Gastroesophageal sphincter (tissue), 3 donors: ENCODE data around the gene GABPB1.

ENCODE experiments used
- EP300 ChIP-seq: sonication (generic); formaldehyde crosslinking; IDR thresholded peaks from one replicate; pipeline ENCODE4 v1.6.1; 2017; ENCODE audit warnings: antibody characterized with exemption, mild to moderate bottlenecking
- POLR2A ChIP-seq, 2 donors: fragments of 450-650 bp; IDR thresholded peaks; one replicate each; pipeline ENCODE4 v1.6.1; 2017; ENCODE audit warnings: antibody characterized with exemption in 2 of 2, mild to moderate bottlenecking in 2 of 2, moderate library complexity in 1 of 2
- TF ChIP-seq, protein P1 (sequence below), 4 experiments: fragments of 200-600 bp in 2 of 4; fragments of 450-650 bp in 2 of 4; sonication (generic) in 1 of 4; IDR thresholded peaks; one replicate each; pipeline ENCODE4 v1.5.1; 2017 to 2019; ENCODE audit warnings: antibody characterized with exemption in 4 of 4, mild to moderate bottlenecking in 2 of 4, moderate library complexity in 2 of 4

DNA sequence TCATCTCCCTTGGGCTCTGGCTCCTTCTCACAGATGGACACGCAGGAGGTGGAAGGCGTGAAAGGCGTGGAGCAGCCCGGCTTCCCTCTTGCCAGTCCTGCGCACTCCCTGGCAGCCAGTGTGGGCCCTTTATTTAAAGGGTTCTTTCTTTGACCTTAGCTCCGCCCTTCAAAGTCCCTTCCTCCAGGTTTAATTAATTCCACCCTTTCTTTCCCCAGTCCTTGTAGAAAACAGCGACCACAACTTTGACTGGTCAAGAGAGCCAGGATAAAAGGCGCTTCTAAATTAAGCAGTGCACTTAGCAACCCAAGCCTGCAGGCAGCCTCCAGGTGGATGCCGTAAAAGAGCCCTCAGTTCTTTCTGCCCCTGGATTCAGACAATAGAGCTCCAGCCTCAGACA is 89.4 kb downstream of the GABPB1 start, which contains the start of gene HDC:
- TF ChIP-seq, protein P1, sequence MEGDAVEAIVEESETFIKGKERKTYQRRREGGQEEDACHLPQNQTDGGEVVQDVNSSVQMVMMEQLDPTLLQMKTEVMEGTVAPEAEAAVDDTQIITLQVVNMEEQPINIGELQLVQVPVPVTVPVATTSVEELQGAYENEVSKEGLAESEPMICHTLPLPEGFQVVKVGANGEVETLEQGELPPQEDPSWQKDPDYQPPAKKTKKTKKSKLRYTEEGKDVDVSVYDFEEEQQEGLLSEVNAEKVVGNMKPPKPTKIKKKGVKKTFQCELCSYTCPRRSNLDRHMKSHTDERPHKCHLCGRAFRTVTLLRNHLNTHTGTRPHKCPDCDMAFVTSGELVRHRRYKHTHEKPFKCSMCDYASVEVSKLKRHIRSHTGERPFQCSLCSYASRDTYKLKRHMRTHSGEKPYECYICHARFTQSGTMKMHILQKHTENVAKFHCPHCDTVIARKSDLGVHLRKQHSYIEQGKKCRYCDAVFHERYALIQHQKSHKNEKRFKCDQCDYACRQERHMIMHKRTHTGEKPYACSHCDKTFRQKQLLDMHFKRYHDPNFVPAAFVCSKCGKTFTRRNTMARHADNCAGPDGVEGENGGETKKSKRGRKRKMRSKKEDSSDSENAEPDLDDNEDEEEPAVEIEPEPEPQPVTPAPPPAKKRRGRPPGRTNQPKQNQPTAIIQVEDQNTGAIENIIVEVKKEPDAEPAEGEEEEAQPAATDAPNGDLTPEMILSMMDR (IDR thresholded peaks at IDR 0.05) = no peak
- TF ChIP-seq POLR2A (IDR thresholded peaks at IDR 0.05) (no peak), EP300 (no peak)
